GM12891 (cell line): ENCODE results near the gene TRAPPC10.
A peak's percentile ranks its signal among the peaks of the same experiment; 100 is the strongest.
"Not testable (repeated sequence)": the region's sequence is repeated elsewhere in the genome, so short reads cannot be mapped to it uniquely, and the experiment has no call there.

Source experiments
- DNase-seq: peaks from one replicate; pipeline ENCODE4 v3.0.0; 2011; ENCODE audit warnings: low spot score; ENCODE audit not compliant: insufficient read length
- FAIRE-seq: peaks from 2 replicates; lab custom pipeline; 2011; peaks lifted over from hg19 to GRCh38; lab: Jason Lieb, UNC
- PAX5 ChIP-seq: IDR thresholded peaks from 2 replicates; pipeline ENCODE4 v1.6.1; 2011; ENCODE audit warnings: low read length, moderate library complexity, mild to moderate bottlenecking; ENCODE audit not compliant: insufficient read depth, severe bottlenecking
- POLR2A ChIP-seq: IDR thresholded peaks from 2 replicates; pipeline ENCODE4 v1.6.1; 2011; ENCODE audit warnings: low read depth, low read length, control low read depth
- POLR2AphosphoS5 ChIP-seq: IDR thresholded peaks from 2 replicates; pipeline ENCODE4 v1.6.1; 2011; ENCODE audit warnings: low read depth, low read length, control low read depth
- POU2F2 ChIP-seq: IDR thresholded peaks from 2 replicates; pipeline ENCODE4 v1.6.1; 2011; ENCODE audit warnings: low read depth, mild to moderate bottlenecking, control low read depth, low read length, moderate library complexity
- SPI1 ChIP-seq: IDR thresholded peaks from 2 replicates; pipeline ENCODE4 v1.6.1; 2011; ENCODE audit warnings: low read depth, low read length, control low read depth
- TAF1 ChIP-seq: IDR thresholded peaks from 2 replicates; pipeline ENCODE4 v1.6.1; 2011; ENCODE audit warnings: low read depth, low read length, control low read depth

TRAPPC10 gene

DNA sequence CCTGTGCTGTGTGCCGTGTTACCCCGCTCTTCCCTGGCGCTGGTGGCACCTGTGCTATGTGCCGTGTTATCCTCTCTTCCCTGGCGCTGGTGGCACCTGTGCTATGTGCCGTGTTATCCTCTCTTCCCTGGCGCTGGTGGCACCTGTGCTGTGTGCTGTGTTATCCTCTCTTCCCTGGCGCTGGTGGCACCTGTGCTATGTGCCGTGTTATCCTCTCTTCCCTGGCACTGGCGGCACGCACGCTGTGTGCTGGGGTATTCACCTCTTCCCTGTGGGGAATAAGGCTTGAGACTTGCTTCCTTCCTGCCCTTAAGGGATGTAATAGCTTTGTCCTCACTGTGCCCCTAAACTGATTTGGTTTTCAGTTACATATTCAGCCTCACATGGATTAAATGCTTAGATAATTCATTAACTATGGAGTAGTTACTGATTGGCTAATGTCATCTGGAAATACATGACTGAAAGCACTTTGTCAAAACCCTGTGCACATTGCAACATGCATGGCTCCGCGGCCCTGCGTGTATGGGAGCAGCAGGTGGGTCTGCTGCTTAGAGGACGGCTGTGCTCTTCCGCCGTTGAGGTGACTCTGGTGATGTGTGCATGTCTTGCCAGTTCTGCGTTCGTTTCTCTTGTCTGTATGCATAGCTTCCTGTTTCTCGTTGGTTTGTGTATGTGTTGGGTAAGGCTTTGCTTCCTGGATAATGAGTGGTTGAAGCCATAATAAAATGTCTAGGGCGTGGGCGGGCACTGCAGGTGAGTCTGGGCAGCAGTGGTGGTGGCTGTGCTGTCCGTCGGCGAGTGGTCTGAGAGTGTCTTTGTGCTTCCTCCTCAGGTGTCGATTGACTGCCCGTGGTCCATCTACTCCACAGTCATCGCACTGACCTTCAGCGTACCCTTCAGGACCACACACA lies 77.1 kb downstream of the TRAPPC10 start:
- no peak for DNase-seq
- TF ChIP-seq TAF1 = no peak
- TF ChIP-seq SPI1 = no peak
- TF ChIP-seq POLR2AphosphoS5 = no peak
- TF ChIP-seq POLR2A = no peak
- TF ChIP-seq PAX5 = no peak
- TF ChIP-seq POU2F2 = no peak
- peak; percentile 91 for FAIRE-seq

DNA sequence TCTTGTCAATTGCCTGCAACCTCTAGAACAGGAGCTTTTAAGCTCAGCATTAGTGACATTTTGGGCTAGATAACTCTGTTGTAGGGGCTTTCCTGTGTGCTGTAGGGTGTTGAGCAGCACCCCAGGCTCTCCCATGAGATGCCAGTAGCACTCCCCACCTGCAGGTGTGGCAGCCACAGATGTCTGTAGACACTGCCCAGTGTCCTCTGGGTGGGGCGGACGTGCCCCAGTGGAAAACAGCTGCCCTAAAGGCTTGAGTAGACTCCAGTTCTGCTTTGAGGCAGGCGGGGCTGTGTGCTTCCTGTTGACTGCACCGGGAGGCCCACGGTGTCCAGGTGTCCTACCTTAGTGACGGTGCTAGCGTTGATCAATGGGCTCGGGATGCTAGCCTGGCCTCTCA lies 78.2 kb downstream of the TRAPPC10 start:
- DNase-seq = no peak
- TF ChIP-seq POU2F2 = no peak
- TF ChIP-seq SPI1 = no peak
- no peak for TF ChIP-seq TAF1
- no peak for TF ChIP-seq POLR2A
- TF ChIP-seq POLR2AphosphoS5 = no peak
- TF ChIP-seq PAX5 = no peak
- FAIRE-seq = peak; percentile 31

DNA sequence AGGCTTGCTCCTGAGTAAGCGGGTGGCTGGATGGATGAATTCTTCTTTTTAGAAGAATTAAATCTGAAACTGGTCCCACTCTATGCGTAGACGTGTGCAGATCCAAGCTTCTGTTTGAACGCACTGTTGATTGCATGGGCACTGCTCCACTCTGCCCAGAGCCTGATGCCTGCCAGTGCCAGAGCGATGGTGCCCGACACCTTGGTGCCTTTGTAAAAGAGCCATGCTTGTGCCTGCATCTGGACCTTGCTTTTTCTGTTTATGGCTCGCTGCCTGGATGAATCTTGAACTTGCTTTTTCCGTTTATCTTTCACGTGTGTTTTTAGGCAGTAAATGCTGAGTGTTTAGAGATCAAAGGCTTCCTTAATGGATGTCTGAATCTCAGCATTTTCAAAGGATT lies 80.1 kb downstream of the TRAPPC10 start:
- FAIRE-seq (no peak), DNase-seq (no peak)
- TF ChIP-seq POLR2AphosphoS5 = no peak
- TF ChIP-seq POLR2A = no peak
- TF ChIP-seq SPI1 = no peak
- no peak for TF ChIP-seq POU2F2
- TF ChIP-seq PAX5 = no peak
- no peak for TF ChIP-seq TAF1

DNA sequence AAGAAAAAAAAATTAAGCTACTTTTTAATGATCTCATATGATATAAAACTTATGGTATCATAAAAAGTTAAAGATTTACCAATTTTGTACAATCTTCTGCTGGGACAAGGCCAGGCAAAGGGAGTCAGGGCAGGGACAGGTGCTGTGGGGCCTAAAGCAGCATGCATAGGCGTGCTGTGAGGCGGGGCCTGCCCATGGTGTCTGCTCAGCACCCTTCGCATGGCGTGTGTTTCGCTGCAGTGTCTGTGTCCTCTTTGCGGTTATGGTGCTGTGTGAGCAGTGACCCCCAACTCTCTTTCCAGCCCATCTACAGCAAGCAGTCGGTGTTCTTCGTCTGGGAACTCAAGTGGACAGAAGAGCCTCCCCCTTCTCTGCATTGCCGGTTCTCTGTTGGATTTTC lies 81.7 kb downstream of the TRAPPC10 start:
- TF ChIP-seq TAF1 = no peak
- TF ChIP-seq PAX5 = no peak
- TF ChIP-seq POLR2AphosphoS5 = no peak
- no peak for TF ChIP-seq POLR2A
- TF ChIP-seq POU2F2 = no peak
- TF ChIP-seq SPI1 = no peak
- DNase-seq = no peak
- FAIRE-seq = no peak

DNA sequence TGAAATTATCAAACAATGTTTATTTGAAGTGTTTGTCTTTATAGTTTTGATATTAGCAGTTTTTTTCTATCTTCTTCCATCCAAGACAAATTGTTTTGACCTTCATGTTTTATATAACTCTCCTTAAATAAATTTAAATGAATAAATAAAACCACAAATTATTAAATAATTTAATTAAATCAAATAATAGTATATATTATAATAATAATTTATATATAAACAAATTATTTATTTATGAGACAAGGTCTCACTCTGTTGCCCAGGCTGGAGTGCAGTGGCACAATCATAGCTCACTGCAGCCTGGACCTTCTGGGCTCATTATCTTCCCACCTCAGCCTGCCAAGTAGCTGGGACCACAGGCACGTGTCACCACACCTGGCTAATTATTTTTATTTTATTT lies 82.7 kb downstream of the TRAPPC10 start:
- FAIRE-seq (no peak), DNase-seq (no peak)
- TF ChIP-seq PAX5 = no peak

DNA sequence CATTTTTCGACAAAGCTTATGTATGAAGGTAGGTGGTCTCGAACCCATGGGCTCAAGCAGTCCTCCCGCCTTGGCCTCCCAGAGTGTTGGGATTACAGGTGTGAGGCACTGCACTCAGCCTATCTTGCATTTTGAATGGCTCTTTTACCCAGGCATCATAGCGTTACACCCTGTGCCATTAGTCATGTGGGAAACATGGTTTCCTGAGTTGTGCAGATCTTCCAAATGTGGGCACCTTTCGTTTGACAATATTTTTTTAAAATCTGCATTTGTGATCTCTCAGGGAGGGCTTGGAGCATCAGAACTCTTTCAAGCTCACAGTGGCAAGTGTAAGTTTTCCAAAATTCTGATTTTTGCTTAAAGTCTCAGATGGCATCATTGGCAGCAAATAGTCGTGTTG lies 86.4 kb downstream of the TRAPPC10 start:
- FAIRE-seq, DNase-seq: not testable (repeated sequence)

DNA sequence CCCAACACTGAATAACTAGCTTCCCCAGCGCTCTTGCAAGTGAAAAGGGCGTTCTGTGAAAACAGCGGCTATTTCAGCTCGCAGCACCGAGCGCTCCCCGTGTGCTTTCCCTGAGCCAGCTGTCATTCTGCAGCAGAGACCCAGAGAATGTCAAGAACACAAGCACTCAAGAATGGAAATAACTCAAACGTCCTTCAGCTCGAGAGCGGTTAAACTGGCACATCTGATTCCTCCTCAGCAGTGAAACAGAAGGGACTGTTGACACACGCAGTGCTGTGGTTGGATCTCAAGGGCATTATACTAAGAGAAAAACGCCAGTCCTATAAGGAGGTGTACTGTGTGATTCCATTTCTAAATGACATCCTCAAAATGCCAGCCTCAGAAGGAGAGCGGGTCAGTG lies 86.9 kb downstream of the TRAPPC10 start:
- not testable (repeated sequence) for FAIRE-seq

DNA sequence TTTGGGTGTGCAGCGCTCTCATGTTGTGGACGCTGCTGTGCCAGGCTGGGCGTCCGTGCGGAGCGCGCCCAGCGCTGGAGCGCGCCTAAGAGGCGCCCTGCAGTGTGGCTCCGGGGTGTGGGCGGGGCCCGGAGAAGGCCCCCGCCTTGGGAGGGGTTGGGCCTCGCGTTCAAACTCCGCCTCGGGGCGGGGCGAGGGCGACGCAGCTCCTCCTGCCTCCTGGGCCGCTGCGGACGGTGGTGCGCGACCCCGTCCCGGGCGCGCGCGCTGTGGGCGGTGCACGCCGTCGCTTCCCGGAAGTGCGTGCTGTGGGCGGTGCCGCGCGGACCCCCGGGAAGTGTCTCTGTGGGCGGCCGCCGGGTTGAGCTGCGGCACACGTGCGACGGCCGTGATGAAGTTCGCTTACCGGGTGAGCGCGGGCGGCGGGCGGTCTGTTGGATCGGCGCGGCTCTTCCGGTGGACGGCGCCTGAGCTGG lies 95.0 kb downstream of the TRAPPC10 start, which contains the start of gene PWP2:
TSS of gene PWP2 (plus strand) at position 374 of the 476 bp plus-strand sequence. CDS start at position 392, 18 bp downstream.
- not testable (repeated sequence) for DNase-seq
- peak; percentile 100 for FAIRE-seq

More for the DNA sequence above, 86.9 kb downstream of the TRAPPC10 start:
- not testable (repeated sequence) for DNase-seq

DNA sequence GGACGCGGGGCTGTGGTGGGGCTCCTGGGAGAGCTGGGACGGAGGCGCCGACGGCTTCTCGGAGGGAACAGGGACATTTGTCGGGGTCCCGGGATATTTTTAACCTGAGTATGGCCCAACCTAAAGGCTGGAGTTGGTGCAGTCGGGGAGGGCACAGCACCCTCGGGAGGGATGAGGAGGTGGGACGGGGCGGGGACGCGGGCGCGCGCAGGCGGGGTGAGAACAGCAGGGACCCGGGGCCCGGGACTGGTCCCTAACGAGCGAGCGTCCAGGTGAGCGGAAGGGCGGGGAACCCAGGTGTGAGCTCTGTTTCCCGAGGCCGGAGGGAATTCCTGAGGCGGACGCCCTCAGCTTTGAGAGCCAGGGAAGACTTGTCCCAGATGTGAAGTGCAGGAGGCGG lies 95.5 kb downstream of the TRAPPC10 start:
- not testable (repeated sequence) for DNase-seq, FAIRE-seq

DNA sequence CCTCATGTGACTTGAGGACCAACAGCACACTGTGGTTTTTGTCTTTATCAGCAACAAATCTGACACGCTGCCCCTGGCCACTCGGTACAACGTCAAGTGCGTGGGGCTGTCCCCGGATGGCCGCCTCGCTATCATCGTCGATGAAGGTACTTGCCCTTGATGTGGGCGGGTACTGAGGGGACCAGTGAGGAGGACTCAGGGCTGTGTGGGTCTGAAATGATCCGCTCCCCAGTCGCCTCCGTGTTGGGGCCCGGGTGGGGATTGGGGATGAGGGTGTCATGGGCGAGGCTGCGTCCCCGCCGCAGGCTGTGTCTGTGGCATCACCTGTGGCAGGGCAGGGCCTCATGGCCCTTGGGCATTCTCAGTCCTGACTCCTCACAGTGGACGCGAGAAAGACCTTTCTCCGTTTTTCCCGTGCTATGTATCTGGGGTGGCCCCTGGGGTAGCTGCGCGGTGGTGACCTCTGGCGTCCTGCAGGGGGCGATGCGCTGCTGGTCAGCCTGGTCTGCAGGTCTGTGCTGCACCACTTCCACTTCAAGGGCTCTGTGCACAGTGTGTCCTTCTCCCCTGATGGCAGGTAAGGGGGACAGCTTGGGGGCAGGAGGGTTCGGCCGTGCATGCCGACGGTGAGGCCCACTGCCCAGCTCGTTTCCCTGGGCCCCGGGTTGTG lies 101.7 kb downstream of the TRAPPC10 start:
- peak; percentile 85 for FAIRE-seq
- not testable (repeated sequence) for DNase-seq

DNA sequence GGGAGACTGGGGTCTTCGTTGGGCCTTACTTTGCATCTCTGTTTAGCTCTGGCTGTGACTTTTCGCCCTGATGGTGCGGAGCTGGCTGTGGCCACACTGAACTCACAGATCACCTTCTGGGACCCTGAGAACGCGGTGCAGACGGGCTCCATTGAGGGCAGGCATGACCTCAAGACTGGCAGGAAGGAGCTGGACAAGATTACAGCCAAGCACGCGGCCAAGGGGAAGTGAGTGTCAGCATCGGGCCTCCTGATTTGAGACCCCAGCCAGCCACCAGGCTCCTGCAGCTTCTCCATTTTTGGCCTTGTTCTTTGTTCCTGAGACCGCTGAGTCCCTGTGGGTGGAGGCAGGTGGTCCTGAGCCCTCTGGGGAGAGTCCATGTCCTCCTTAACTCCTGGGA lies 110.0 kb downstream of the TRAPPC10 start:
- not testable (repeated sequence) for FAIRE-seq, DNase-seq

DNA sequence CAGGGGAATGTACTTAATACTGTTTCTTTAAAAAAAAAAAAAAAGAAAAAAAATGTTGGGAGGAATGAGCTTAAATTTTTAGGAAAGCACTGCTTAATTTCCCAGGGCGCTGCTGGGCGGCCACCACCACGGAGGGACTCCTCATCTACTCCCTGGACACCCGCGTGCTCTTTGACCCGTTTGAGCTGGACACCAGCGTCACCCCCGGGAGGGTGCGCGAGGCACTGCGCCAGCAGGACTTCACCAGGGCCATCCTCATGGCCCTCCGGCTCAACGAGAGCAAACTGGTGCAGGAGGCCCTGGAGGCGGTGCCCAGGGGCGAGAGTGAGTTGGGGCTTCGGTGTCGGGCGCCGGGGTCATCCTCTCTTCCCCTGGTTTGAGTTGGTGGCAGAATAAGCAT lies 115.7 kb downstream of the TRAPPC10 start:
- not testable (repeated sequence) for DNase-seq, FAIRE-seq

DNA sequence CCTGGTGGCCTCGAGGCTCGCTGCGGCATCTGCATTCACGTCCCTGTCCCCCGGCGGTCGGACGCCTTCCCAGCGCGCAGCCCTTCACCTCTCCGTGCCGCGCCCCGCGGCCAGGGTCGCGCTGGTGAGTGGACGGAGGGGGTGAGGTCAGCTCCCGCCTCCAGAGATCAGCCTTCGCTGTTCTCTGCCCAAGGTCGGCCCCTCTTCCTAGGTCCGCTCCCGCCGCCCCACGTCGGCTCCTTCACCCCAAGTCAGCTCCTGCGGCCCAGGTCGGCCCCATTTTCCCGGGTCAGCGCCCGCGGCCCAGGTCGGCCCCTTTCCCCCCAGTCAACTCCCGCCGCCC lies 121.6 kb downstream of the TRAPPC10 start:
- not testable (repeated sequence) for FAIRE-seq

DNA sequence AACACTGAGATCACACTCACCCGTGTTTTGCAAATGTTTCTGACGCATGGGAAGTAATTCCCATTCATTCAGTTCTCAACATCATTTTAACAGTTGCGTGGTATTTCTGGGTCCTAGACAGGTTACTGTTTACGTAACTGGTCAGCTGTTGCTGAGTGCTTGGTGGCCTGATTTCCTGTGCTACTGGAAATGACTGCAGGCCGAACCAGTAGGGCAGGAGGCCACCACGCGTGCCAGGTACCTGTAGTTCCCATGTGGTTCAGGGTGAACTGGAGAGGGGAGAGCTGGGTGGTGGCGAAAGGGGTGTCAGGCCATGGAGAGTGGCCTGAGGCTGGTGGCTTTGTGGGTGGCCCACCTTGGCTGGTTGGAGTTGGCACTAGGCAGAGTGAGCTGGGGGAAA lies 122.6 kb downstream of the TRAPPC10 start:
- DNase-seq = not testable (repeated sequence)
- FAIRE-seq = peak; percentile 87

More for the DNA sequence above, 121.6 kb downstream of the TRAPPC10 start:
- not testable (repeated sequence) for DNase-seq

DNA sequence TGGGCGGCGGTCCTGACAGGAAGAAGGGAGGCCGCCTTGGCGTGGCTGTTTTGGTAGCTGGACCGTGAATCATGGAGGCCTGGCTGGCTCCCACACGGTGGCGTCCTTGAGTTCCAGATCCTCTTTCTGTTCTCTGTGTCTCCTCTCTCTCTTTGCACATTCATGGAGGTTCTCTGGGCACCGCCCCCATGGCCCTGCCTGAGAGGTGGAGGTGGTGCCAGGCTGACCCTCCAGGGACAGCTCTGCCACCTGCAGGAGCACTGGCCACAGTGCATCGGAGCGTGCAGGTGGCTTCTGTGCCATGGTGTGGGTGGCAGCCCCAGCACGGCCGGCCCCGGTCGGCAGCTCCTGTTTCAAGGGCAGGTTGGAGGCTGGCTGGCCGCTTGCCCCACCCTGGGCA lies 125.9 kb downstream of the TRAPPC10 start:
- not testable (repeated sequence) for DNase-seq
- FAIRE-seq = peak; percentile 97

DNA sequence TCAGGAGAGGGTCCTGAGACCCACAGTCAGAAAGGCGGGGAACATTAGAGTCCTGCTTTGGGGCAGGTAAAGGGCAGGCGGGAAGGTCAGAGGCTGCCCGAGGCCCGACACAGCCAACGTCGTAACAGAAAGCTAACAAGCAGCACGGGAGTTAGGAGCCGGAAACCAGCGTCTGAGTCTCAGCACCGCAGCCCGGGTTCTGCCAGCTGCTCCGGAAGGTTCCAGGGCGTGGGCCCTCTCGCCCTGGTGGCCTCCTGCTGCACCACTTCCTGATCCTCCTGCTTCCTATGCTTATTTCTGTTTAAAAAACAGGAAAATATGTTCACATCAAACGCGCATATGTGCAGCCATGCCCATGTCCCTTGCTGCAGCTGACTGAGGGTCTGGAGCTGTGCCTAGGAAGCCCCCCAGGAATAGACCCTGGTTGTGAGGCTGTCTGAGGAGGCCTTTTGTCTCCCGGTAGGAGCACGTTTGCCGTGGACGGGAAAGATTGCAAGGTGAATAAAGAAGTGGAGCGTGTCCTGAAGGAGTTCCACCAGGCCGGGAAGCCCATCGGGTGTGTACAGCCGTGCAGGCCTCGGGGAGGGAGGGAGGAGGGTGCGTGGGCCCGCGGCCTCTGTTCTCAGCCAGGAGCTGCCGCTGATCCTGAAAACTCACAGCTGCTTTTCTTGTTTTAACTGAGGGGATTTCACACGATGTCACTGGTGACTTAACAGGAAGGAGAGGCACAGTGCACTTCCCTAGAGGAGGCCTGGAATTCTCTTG lies 127.9 kb downstream of the TRAPPC10 start:
- FAIRE-seq = peak; percentile 23
- not testable (repeated sequence) for DNase-seq

DNA sequence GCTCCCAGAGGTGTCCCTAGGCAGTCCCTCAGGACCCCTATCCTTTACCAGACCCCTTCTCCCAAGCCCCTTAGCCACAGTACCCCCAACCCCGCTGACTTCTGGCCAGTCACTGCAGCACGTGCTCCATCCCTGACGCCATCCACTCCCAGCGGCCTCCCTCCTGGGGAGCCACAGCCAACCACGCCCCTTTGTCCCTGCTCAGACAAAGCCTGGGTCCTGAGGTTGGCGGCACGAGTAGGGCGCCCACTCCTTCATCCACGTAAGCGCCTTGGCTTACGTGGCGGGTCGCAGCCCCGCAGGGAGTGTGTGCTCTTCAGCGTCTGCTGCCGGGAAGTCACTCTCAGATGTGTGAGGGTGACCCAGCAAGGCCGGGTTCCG lies 128.4 kb downstream of the TRAPPC10 start:
- FAIRE-seq = peak; percentile 75
- DNase-seq = not testable (repeated sequence)
